GM10266 (cell line): Measurements from ENCODE around the gene HMG20B.

Experiments
- DNase-seq: peaks from one replicate; pipeline ENCODE4 v3.0.0; 2012; ENCODE audit errors: extremely low spot score
- CTCF ChIP-seq: IDR thresholded peaks from 2 replicates; pipeline ENCODE4 v1.5.1; 2012; ENCODE audit warnings: mild to moderate bottlenecking, low read depth; ENCODE audit not compliant: control insufficient read depth, insufficient read depth; ENCODE audit errors: missing control alignments

HMG20B gene

GRCh38 chr19:3544742-3545668, 27.7 kb upstream of the HMG20B start:
- DNase-seq: peak; percentile 93
- TF ChIP-seq CTCF: peak; percentile 94

- TF ChIP-seq CTCF: no peak
- no peak for DNase-seq
Measured at GRCh38 chr19:3545669-3546034, 27.1 kb upstream of the HMG20B start.

- TF ChIP-seq CTCF: no peak
- no peak for DNase-seq
Measured at GRCh38 chr19:3546119-3546518, 26.6 kb upstream of the HMG20B start.

- peak; percentile 45 for TF ChIP-seq CTCF
- no peak for DNase-seq
Measured at GRCh38 chr19:3547301-3547731, 25.4 kb upstream of the HMG20B start.

- DNase-seq: no peak
- no peak for TF ChIP-seq CTCF
Measured at GRCh38 chr19:3547767-3548282, 24.9 kb upstream of the HMG20B start.

- no peak for DNase-seq
- no peak for TF ChIP-seq CTCF
Measured at GRCh38 chr19:3548606-3549005, 24.1 kb upstream of the HMG20B start.

- no peak for DNase-seq
- no peak for TF ChIP-seq CTCF
Measured at GRCh38 chr19:3549816-3550215, 22.9 kb upstream of the HMG20B start.
